Gastroesophageal sphincter (tissue), 3 donors: ENCODE results near the gene THRAP3.
A peak's percentile ranks its signal among the peaks of the same experiment; 100 is the strongest.

ENCODE experiments used
- EP300 ChIP-seq: sonication (generic); formaldehyde crosslinking; IDR thresholded peaks from one replicate; pipeline ENCODE4 v1.6.1; 2017; ENCODE audit warnings: antibody characterized with exemption, mild to moderate bottlenecking
- POLR2A ChIP-seq, 2 donors: fragments of 450-650 bp; IDR thresholded peaks; one replicate each; pipeline ENCODE4 v1.6.1; 2017; ENCODE audit warnings: antibody characterized with exemption in 2 of 2, mild to moderate bottlenecking in 2 of 2, moderate library complexity in 1 of 2
- TF ChIP-seq, protein P1 (sequence below), 4 experiments: fragments of 200-600 bp in 2 of 4; fragments of 450-650 bp in 2 of 4; sonication (generic) in 1 of 4; IDR thresholded peaks; one replicate each; pipeline ENCODE4 v1.5.1; 2017 to 2019; ENCODE audit warnings: antibody characterized with exemption in 4 of 4, mild to moderate bottlenecking in 2 of 4, moderate library complexity in 2 of 4

GRCh38 chr1:36323636-36324352 lies 99.6 kb downstream of the THRAP3 start, which contains the start of gene EVA1B:
- TF ChIP-seq POLR2A (IDR thresholded peaks at IDR 0.05) (no peak), EP300 (no peak)
- TF ChIP-seq, protein P1, sequence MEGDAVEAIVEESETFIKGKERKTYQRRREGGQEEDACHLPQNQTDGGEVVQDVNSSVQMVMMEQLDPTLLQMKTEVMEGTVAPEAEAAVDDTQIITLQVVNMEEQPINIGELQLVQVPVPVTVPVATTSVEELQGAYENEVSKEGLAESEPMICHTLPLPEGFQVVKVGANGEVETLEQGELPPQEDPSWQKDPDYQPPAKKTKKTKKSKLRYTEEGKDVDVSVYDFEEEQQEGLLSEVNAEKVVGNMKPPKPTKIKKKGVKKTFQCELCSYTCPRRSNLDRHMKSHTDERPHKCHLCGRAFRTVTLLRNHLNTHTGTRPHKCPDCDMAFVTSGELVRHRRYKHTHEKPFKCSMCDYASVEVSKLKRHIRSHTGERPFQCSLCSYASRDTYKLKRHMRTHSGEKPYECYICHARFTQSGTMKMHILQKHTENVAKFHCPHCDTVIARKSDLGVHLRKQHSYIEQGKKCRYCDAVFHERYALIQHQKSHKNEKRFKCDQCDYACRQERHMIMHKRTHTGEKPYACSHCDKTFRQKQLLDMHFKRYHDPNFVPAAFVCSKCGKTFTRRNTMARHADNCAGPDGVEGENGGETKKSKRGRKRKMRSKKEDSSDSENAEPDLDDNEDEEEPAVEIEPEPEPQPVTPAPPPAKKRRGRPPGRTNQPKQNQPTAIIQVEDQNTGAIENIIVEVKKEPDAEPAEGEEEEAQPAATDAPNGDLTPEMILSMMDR (IDR thresholded peaks at IDR 0.05) = peak in 1 of 4 experiments; percentile 4
